Hematopoietic multipotent progenitor cell treated with erythropoietin and hydrocortisone succinate and interleukin-3 and kit ligand, for 15 days (in vitro differentiated cells): ENCODE data around the gene HHATL.

ENCODE experiments used
- DNase-seq: peaks from one replicate; pipeline ENCODE4 v3.0.0-alpha.2; 2015; ENCODE audit warnings: low spot score

Gene HHATL

GRCh38 chr3:42663581-42664437 is 38.8 kb downstream of the HHATL start:
- DNase-seq = no peak

GRCh38 chr3:42662813-42663535 is 39.6 kb downstream of the HHATL start:
- no peak for DNase-seq

GRCh38 chr3:42662037-42662812 is 40.4 kb downstream of the HHATL start:
- DNase-seq = no peak

- DNase-seq = no peak
Observed at GRCh38 chr3:42661593-42662022, 41.0 kb downstream of the HHATL start.

GRCh38 chr3:42660898-42661297 is 41.7 kb downstream of the HHATL start:
- DNase-seq = peak; percentile 17

GRCh38 chr3:42660131-42660715 is 42.4 kb downstream of the HHATL start:
- DNase-seq = no peak

GRCh38 chr3:42659451-42660130 is 43.0 kb downstream of the HHATL start:
- DNase-seq = no peak

GRCh38 chr3:42658771-42659390 is 43.7 kb downstream of the HHATL start:
- DNase-seq = no peak

- no peak for DNase-seq
Observed at GRCh38 chr3:42658091-42658770, 44.4 kb downstream of the HHATL start.

- DNase-seq = no peak
Observed at GRCh38 chr3:42657675-42658074, 44.9 kb downstream of the HHATL start.

GRCh38 chr3:42656680-42657610 is 45.7 kb downstream of the HHATL start:
- DNase-seq = no peak

- DNase-seq = no peak
Observed at GRCh38 chr3:42655980-42656679, 46.5 kb downstream of the HHATL start.

GRCh38 chr3:42655331-42655888 is 47.2 kb downstream of the HHATL start:
- no peak for DNase-seq

- no peak for DNase-seq
Observed at GRCh38 chr3:42654331-42655201, 48.0 kb downstream of the HHATL start.

- no peak for DNase-seq
Observed at GRCh38 chr3:42653560-42654330, 48.9 kb downstream of the HHATL start, which contains the start of gene ZBTB47. Gene ZBTB47 (plus strand): TSS chr3:42653697. CDS start chr3:42658356, 4,659 bp downstream.

GRCh38 chr3:42653303-42653559 is 49.4 kb downstream of the HHATL start:
- no peak for DNase-seq
